ENCODE measurements around the gene MBNL2. TPM values are rescaled to one million over a fixed set of nuclear protein-coding genes. Genes with fewer than 3 reads are reported as not detected.

MBNL2 gene
- total and polyA plus RNA-seq, 2 of the 13 experiments (the other 11 are each of a cell fraction or from before 2014, with no cell fraction given), result 30.8 to 59.0 TPM

DNA sequence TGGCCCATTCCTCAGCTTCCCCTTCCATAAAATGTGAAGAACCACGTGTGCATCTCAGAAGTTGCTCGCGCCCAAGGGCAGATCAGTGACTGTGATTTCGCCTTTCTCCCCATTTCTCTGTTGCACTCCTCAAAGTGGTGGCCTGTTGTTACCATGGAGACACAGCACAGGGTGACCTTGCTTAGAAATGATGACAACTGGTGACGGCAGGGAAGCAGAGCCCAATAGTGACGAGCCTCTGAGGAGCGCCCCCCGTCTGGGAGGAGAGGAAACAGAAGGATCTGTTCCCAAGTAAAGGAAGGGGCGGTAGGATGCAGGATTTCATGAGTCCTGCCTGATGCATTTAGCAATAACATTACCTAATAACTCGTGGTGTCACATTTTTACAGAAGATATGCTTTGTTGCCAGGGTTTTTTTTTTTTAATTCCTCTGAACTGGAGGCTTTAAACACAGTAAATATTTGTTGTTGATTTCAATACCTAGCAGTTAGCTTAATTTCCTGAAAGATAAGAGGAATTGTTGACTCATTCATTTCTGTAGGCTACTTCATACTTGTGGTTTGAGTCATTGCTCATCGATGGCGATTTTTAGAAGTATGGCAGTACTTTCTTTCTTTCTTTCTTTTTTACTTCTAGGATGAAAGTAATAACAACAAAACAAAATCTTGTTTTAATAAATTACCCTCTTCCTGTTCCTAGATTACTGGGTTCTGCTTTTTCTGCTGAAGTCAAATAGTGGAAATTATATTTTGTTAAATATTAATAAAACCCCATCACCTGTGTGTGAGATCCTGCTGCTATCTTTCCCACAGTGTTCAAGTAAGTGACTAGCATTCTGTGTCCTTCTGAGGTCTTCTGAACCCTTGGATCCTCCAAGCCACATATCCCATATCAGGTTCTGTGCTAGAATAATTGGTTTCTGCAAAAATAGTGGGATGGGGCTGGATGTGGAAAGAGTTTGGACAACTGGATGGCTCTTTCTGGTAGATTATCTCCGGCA is 36.0 kb downstream of the MBNL2 start (continued):
- peak; percentile 32; the same call in 1 of the 2 replicates for TF ChIP-seq ZNF503 (CRISPR knock-in tag; IDR thresholded peaks at IDR 0.05)
- TF ChIP-seq MBNL3 (CRISPR knock-in tag; conservative IDR thresholded peaks at IDR 0.05), result no peak
- peak; percentile 70; the same call in 1 of the 2 replicates for TF ChIP-seq MAFF (IDR thresholded peaks at IDR 0.05; ENCODE audit: low read depth, low read length)
- TF ChIP-seq NFKBIZ (CRISPR knock-in tag; IDR thresholded peaks at IDR 0.05), result peak; percentile 82; the same call in 1 of the 2 replicates
- TF ChIP-seq STAT5B (CRISPR knock-in tag; IDR thresholded peaks at IDR 0.05), result no peak
- TF ChIP-seq ZNF281 (CRISPR knock-in tag; IDR thresholded peaks at IDR 0.05; ENCODE audit: borderline replicate concordance), result peak; percentile 25; the same call in 1 of the 2 replicates
- peak; percentile 68 to 91 for TF ChIP-seq EP300 (IDR thresholded peaks at IDR 0.05; ENCODE audit: low read depth in 2 of 2, low read length in 2 of 2)
- TF ChIP-seq EP300 (CRISPR knock-in tag; IDR thresholded peaks at IDR 0.05; ENCODE audit: borderline replicate concordance), result peak; percentile 77
- TF ChIP-seq, protein P1, sequence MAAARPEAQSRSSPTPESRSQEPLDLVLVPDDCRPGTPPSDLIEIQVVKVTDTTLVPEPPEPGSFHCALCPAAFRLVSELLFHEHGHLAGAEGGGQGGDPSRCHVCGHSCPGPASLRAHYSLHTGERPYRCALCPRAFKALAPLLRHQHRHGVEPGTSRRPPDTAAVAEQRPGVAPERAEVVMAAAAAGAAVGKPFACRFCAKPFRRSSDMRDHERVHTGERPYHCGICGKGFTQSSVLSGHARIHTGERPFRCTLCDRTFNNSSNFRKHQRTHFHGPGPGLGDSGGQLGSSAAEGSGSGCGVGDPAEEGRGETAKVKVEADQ (CRISPR knock-in tag; IDR thresholded peaks at IDR 0.05; ENCODE audit: borderline replicate concordance), result peak; percentile 17; the same call in 1 of the 2 replicates
- no peak for TF ChIP-seq ZNF367 (CRISPR knock-in tag; IDR thresholded peaks at IDR 0.05; ENCODE audit: borderline replicate concordance)
- TF ChIP-seq GLI4 (CRISPR knock-in tag; IDR thresholded peaks at IDR 0.05; ENCODE audit: borderline replicate concordance), result no peak; the same call in 1 of the 2 replicates
- peak; percentile 65 for TF ChIP-seq TEAD3 (CRISPR knock-in tag; optimal IDR thresholded peaks at IDR 0.05; ENCODE audit: borderline replicate concordance)
- 0 out of 2 replicates have a peak, but pooled peaks have one; percentile 34 for TF ChIP-seq ZBTB43 (CRISPR knock-in tag; conservative IDR thresholded peaks at IDR 0.05)
- TF ChIP-seq CHD4 (IDR thresholded peaks at IDR 0.05; ENCODE audit: borderline replicate concordance, low read length), result peak; percentile 60; the same call in 1 of the 2 replicates
- TF ChIP-seq AKAP8 (CRISPR knock-in tag; IDR thresholded peaks at IDR 0.05), result peak; percentile 28; the same call in 1 of the 2 replicates
- TF ChIP-seq ZNF792 (CRISPR knock-in tag; IDR thresholded peaks at IDR 0.05), result peak; percentile 65
- no peak for TF ChIP-seq HMGA1 (CRISPR knock-in tag; conservative IDR thresholded peaks at IDR 0.05)
- TF ChIP-seq BCL6 (CRISPR knock-in tag; IDR thresholded peaks at IDR 0.05), result peak; percentile 82
- TF ChIP-seq MYPOP (CRISPR knock-in tag; IDR thresholded peaks at IDR 0.05), result no peak; the same call in 1 of the 2 replicates
- 0 out of 2 replicates have a peak, but pooled peaks have one; percentile 35 for TF ChIP-seq ZNF136 (CRISPR knock-in tag; IDR thresholded peaks at IDR 0.05; ENCODE audit: low read depth)
